HG03175 (cell line): Measurements from ENCODE around the gene ADARB1.

Source experiments
- ATAC-seq: cut with Tn5 transposase; IDR thresholded peaks from one replicate; pipeline ENCODE4 v1.9.1; 2021; ENCODE audit warnings: mild to moderate bottlenecking, moderate library complexity; ENCODE audit not compliant: unreplicated experiment

Gene ADARB1

GRCh38 chr21:45162809-45163208 is 88.4 kb downstream of the ADARB1 start:
- ATAC-seq: no peak

GRCh38 chr21:45163413-45164123 is 89.2 kb downstream of the ADARB1 start:
- no peak for ATAC-seq

- no peak for ATAC-seq
Observed at GRCh38 chr21:45164124-45164511, 89.7 kb downstream of the ADARB1 start.

GRCh38 chr21:45164838-45165237 is 90.5 kb downstream of the ADARB1 start:
- no peak for ATAC-seq

GRCh38 chr21:45166931-45167330 is 92.6 kb downstream of the ADARB1 start:
- no peak for ATAC-seq

- no peak for ATAC-seq
Observed at GRCh38 chr21:45167796-45168222, 93.4 kb downstream of the ADARB1 start.

- no peak for ATAC-seq
Observed at GRCh38 chr21:45168522-45168921, 94.1 kb downstream of the ADARB1 start.

- no peak for ATAC-seq
Observed at GRCh38 chr21:45169001-45169400, 94.6 kb downstream of the ADARB1 start.

- ATAC-seq: no peak
Observed at GRCh38 chr21:45169682-45170081, 95.3 kb downstream of the ADARB1 start.

- no peak for ATAC-seq
Observed at GRCh38 chr21:45170987-45171386, 96.6 kb downstream of the ADARB1 start.

GRCh38 chr21:45172420-45172819 is 98.0 kb downstream of the ADARB1 start:
- no peak for ATAC-seq

- no peak for ATAC-seq
Observed at GRCh38 chr21:45175326-45176095, 101.1 kb downstream of the ADARB1 start.

GRCh38 chr21:45176141-45176540 is 101.8 kb downstream of the ADARB1 start:
- no peak for ATAC-seq

- ATAC-seq: no peak
Observed at GRCh38 chr21:45177039-45177438, 102.7 kb downstream of the ADARB1 start.

- ATAC-seq: no peak
Observed at GRCh38 chr21:45178070-45178608, 103.8 kb downstream of the ADARB1 start.

GRCh38 chr21:45178971-45179370 is 104.6 kb downstream of the ADARB1 start:
- ATAC-seq: no peak

- no peak for ATAC-seq
Observed at GRCh38 chr21:45179568-45180245, 105.3 kb downstream of the ADARB1 start.

- ATAC-seq: no peak
Observed at GRCh38 chr21:45180246-45180599, 105.8 kb downstream of the ADARB1 start.

- no peak for ATAC-seq
Observed at GRCh38 chr21:45182958-45183357, 108.6 kb downstream of the ADARB1 start.

- no peak for ATAC-seq
Observed at GRCh38 chr21:45183852-45184251, 109.5 kb downstream of the ADARB1 start.

GRCh38 chr21:45184869-45185268 is 110.5 kb downstream of the ADARB1 start:
- no peak for ATAC-seq

GRCh38 chr21:45186709-45187108 is 112.3 kb downstream of the ADARB1 start:
- no peak for ATAC-seq
